ENCODE data around the gene CBLB.
A peak's percentile ranks its signal among the peaks of the same experiment; 100 is the strongest.

The CBLB gene

DNA sequence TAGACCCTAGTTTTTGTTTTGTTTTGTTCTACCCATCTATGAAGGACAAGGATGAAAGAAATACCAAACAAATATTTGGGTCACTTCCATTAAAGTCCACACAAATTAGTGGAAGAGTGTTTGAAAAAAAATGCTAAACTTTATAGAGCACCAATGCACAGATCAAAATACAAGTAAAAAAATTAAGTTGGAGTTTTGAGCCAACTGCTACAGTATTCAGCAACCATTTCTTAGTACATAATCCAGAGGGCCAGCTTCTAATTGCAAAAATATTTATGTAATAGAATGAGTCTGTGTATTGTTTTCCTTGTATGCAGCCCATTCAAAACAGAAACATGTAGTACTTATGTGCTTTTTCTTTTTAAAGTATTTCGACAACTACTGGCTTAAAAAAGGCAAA is 121.1 kb downstream of the CBLB start:
- no CpG with 5 or more reads among the region's 1 CpG for WGBS (ENCODE audit: extremely low coverage, insufficient coverage, low lambda C conversion rate)
- Histone ChIP-seq H3K4me3 (ENCODE audit: low read length) (no peak overlapping the region), H3K79me2 (ENCODE audit: control insufficient read depth, insufficient read depth, low read length) (no peaks in the 10 kb centered on the region), H4K8ac (ENCODE audit: low read depth, low read length) (no peak overlapping the region), H3K36me3 (ENCODE audit: control insufficient read depth, insufficient read depth, low read length) (no peaks in the 10 kb centered on the region), H3K9ac (ENCODE audit: low read length) (no peak overlapping the region), H3K27me3 (ENCODE audit: insufficient read depth, low read length, poor library complexity) (no peaks in the 10 kb centered on the region), H2BK120ac (ENCODE audit: low read depth, low read length) (no peak overlapping the region), H3K4me2 (ENCODE audit: low read length) (no peak overlapping the region), H3K56ac (ENCODE audit: low read length) (no peak overlapping the region), H2AK5ac (ENCODE audit: low read length) (no peak overlapping the region), H2BK15ac (replicated peaks; ENCODE audit: low read depth) (no peak overlapping the region), H3K27ac (ENCODE audit: low read depth, low read length) (no peak overlapping the region), H3K4me1 (ENCODE audit: control insufficient read depth, low read depth, low read length) (peaks cover 1% of the 10 kb centered on the region), H2BK5ac (ENCODE audit: low read length) (no peak overlapping the region), H4K5ac (ENCODE audit: low read length) (no peak overlapping the region), H3K23ac (ENCODE audit: low read length) (no peak overlapping the region), H3K79me1 (ENCODE audit: low read length) (no peaks in the 10 kb centered on the region), H3K4ac (ENCODE audit: low read depth, low read length) (no peak overlapping the region), H3K18ac (ENCODE audit: low read length) (no peak overlapping the region)
- no peak for DNase-seq

DNA sequence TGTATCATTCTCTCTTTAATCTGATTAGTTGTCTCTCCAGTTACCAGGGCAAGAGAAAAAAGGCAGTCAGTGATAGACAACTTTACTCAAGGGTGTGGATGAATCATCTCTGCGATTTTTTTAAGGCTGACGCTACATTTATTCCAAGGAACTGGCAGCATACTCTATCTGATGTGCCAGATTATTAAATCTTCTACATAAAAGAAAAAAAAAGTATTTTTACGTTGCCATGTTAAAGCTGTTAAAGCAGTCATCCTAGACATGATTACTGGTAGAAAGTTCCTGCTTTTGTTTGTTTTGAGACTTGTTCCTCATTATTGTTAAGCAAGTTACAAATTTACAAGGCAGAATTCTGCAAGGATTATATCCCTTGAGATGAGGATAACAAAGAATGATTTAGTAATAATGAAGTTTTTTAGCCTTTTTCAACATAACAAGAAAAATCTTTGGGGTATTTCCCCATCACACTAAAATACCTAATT is 121.7 kb downstream of the CBLB start:
- Histone ChIP-seq H4K5ac (ENCODE audit: low read length) (no peak overlapping the region), H3K9ac (ENCODE audit: low read length) (no peak overlapping the region), H2BK15ac (replicated peaks; ENCODE audit: low read depth) (no peak overlapping the region), H3K18ac (ENCODE audit: low read length) (no peak overlapping the region), H2AK5ac (ENCODE audit: low read length) (no peak overlapping the region), H3K79me2 (ENCODE audit: control insufficient read depth, insufficient read depth, low read length) (no peaks in the 10 kb centered on the region), H3K79me1 (ENCODE audit: low read length) (no peaks in the 10 kb centered on the region), H2BK120ac (ENCODE audit: low read depth, low read length) (no peak overlapping the region), H3K36me3 (ENCODE audit: control insufficient read depth, insufficient read depth, low read length) (no peaks in the 10 kb centered on the region), H3K4ac (ENCODE audit: low read depth, low read length) (no peak overlapping the region), H3K23ac (ENCODE audit: low read length) (no peak overlapping the region), H3K27ac (ENCODE audit: low read depth, low read length) (no peak overlapping the region), H3K4me2 (ENCODE audit: low read length) (no peak overlapping the region), H2BK5ac (ENCODE audit: low read length) (no peak overlapping the region), H4K8ac (ENCODE audit: low read depth, low read length) (no peak overlapping the region), H3K4me3 (ENCODE audit: low read length) (no peak overlapping the region), H3K27me3 (ENCODE audit: insufficient read depth, low read length, poor library complexity) (no peaks in the 10 kb centered on the region), H3K4me1 (ENCODE audit: control insufficient read depth, low read depth, low read length) (peaks cover 1% of the 10 kb centered on the region), H3K56ac (ENCODE audit: low read length) (no peak overlapping the region)
- WGBS (ENCODE audit: extremely low coverage, insufficient coverage, low lambda C conversion rate): no CpG with 5 or more reads among the region's 3 CpGs
- DNase-seq: peak; percentile 8

- Histone ChIP-seq H2BK15ac (replicated peaks; ENCODE audit: low read depth) (no peak overlapping the region), H2BK120ac (ENCODE audit: low read depth, low read length) (no peak overlapping the region), H3K4ac (ENCODE audit: low read depth, low read length) (no peak overlapping the region), H3K4me2 (ENCODE audit: low read length) (no peak overlapping the region), H4K5ac (ENCODE audit: low read length) (no peak overlapping the region), H2BK5ac (ENCODE audit: low read length) (no peak overlapping the region), H3K4me1 (ENCODE audit: control insufficient read depth, low read depth, low read length) (peaks cover 1% of the 10 kb centered on the region), H3K36me3 (ENCODE audit: control insufficient read depth, insufficient read depth, low read length) (no peaks in the 10 kb centered on the region), H3K9ac (ENCODE audit: low read length) (no peak overlapping the region), H3K56ac (ENCODE audit: low read length) (no peak overlapping the region), H3K23ac (ENCODE audit: low read length) (no peak overlapping the region), H3K27me3 (ENCODE audit: insufficient read depth, low read length, poor library complexity) (no peaks in the 10 kb centered on the region), H3K4me3 (ENCODE audit: low read length) (no peak overlapping the region), H2AK5ac (ENCODE audit: low read length) (no peak overlapping the region), H3K18ac (ENCODE audit: low read length) (no peak overlapping the region), H3K79me1 (ENCODE audit: low read length) (no peaks in the 10 kb centered on the region), H3K27ac (ENCODE audit: low read depth, low read length) (no peak overlapping the region), H3K79me2 (ENCODE audit: control insufficient read depth, insufficient read depth, low read length) (no peaks in the 10 kb centered on the region), H4K8ac (ENCODE audit: low read depth, low read length) (no peak overlapping the region)
- peak; percentile 9 for DNase-seq
- no CpG with 5 or more reads among the region's 3 CpGs for WGBS (ENCODE audit: extremely low coverage, insufficient coverage, low lambda C conversion rate)
These were observed 122.4 kb downstream of the CBLB start for GRCh38 chr3:105746231-105746996.

GRCh38 chr3:105745046-105745445 is 123.8 kb downstream of the CBLB start:
- Histone ChIP-seq H3K4ac (ENCODE audit: low read depth, low read length) (no peak overlapping the region), H3K56ac (ENCODE audit: low read length) (no peak overlapping the region), H3K79me1 (ENCODE audit: low read length) (no peaks in the 10 kb centered on the region), H3K18ac (ENCODE audit: low read length) (no peak overlapping the region), H3K4me1 (ENCODE audit: control insufficient read depth, low read depth, low read length) (peaks cover 1% of the 10 kb centered on the region), H3K79me2 (ENCODE audit: control insufficient read depth, insufficient read depth, low read length) (no peaks in the 10 kb centered on the region), H2BK120ac (ENCODE audit: low read depth, low read length) (no peak overlapping the region), H2AK5ac (ENCODE audit: low read length) (no peak overlapping the region), H2BK15ac (replicated peaks; ENCODE audit: low read depth) (no peak overlapping the region), H4K5ac (ENCODE audit: low read length) (no peak overlapping the region), H3K36me3 (ENCODE audit: control insufficient read depth, insufficient read depth, low read length) (no peaks in the 10 kb centered on the region), H3K4me2 (ENCODE audit: low read length) (no peak overlapping the region), H4K8ac (ENCODE audit: low read depth, low read length) (no peak overlapping the region), H3K9ac (ENCODE audit: low read length) (no peak overlapping the region), H3K23ac (ENCODE audit: low read length) (no peak overlapping the region), H3K27ac (ENCODE audit: low read depth, low read length) (no peak overlapping the region), H3K27me3 (ENCODE audit: insufficient read depth, low read length, poor library complexity) (no peaks in the 10 kb centered on the region), H2BK5ac (ENCODE audit: low read length) (no peak overlapping the region), H3K4me3 (ENCODE audit: low read length) (no peak overlapping the region)
- whole genome bisulfite sequencing (ENCODE audit: extremely low coverage, insufficient coverage, low lambda C conversion rate): no CpG with 5 or more reads among the region's 3 CpGs
- no peak for DNase-seq

- Histone ChIP-seq H4K8ac (ENCODE audit: low read depth, low read length) (no peak overlapping the region), H2BK120ac (ENCODE audit: low read depth, low read length) (no peak overlapping the region), H2BK15ac (replicated peaks; ENCODE audit: low read depth) (no peak overlapping the region), H3K4me2 (ENCODE audit: low read length) (no peak overlapping the region), H2BK5ac (ENCODE audit: low read length) (no peak overlapping the region), H3K9ac (ENCODE audit: low read length) (no peak overlapping the region), H3K4me3 (ENCODE audit: low read length) (no peak overlapping the region), H3K79me1 (ENCODE audit: low read length) (no peaks in the 10 kb centered on the region), H3K56ac (ENCODE audit: low read length) (no peak overlapping the region), H3K23ac (ENCODE audit: low read length) (no peak overlapping the region), H3K36me3 (ENCODE audit: control insufficient read depth, insufficient read depth, low read length) (no peaks in the 10 kb centered on the region), H3K18ac (ENCODE audit: low read length) (no peak overlapping the region), H3K27ac (ENCODE audit: low read depth, low read length) (no peak overlapping the region), H3K27me3 (ENCODE audit: insufficient read depth, low read length, poor library complexity) (no peaks in the 10 kb centered on the region), H3K4ac (ENCODE audit: low read depth, low read length) (no peak overlapping the region), H2AK5ac (ENCODE audit: low read length) (no peak overlapping the region), H4K5ac (ENCODE audit: low read length) (no peak overlapping the region), H3K4me1 (ENCODE audit: control insufficient read depth, low read depth, low read length) (peaks cover 1% of the 10 kb centered on the region), H3K79me2 (ENCODE audit: control insufficient read depth, insufficient read depth, low read length) (no peaks in the 10 kb centered on the region)
- no CpG with 5 or more reads among the region's 1 CpG for WGBS (ENCODE audit: extremely low coverage, insufficient coverage, low lambda C conversion rate)
- no peak for DNase-seq
These were observed 124.6 kb downstream of the CBLB start for GRCh38 chr3:105744202-105744601.

- no peaks in the 10 kb centered on the region for H3K36me3 ChIP-seq (ENCODE audit: control insufficient read depth, insufficient read depth, low read length)
- no peak overlapping the region for H3K4ac ChIP-seq (ENCODE audit: low read depth, low read length)
- H3K4me3 ChIP-seq (ENCODE audit: low read length): no peak overlapping the region
- H3K79me1 ChIP-seq (ENCODE audit: low read length): no peaks in the 10 kb centered on the region
- H3K56ac ChIP-seq (ENCODE audit: low read length): no peak overlapping the region
- H3K4me1 ChIP-seq (ENCODE audit: control insufficient read depth, low read depth, low read length): no peaks in the 10 kb centered on the region
- no peak overlapping the region for H3K27ac ChIP-seq (ENCODE audit: low read depth, low read length)
- no peak overlapping the region for H3K23ac ChIP-seq (ENCODE audit: low read length)
- no peak overlapping the region for H3K9ac ChIP-seq (ENCODE audit: low read length)
- no peak overlapping the region for H2BK15ac ChIP-seq (replicated peaks; ENCODE audit: low read depth)
- no peak overlapping the region for H3K4me2 ChIP-seq (ENCODE audit: low read length)
- no peak overlapping the region for H4K5ac ChIP-seq (ENCODE audit: low read length)
- H3K79me2 ChIP-seq (ENCODE audit: control insufficient read depth, insufficient read depth, low read length): no peaks in the 10 kb centered on the region
- no peak overlapping the region for H2BK120ac ChIP-seq (ENCODE audit: low read depth, low read length)
- H3K18ac ChIP-seq (ENCODE audit: low read length): no peak overlapping the region
- H2BK5ac ChIP-seq (ENCODE audit: low read length): no peak overlapping the region
- no peak overlapping the region for H4K8ac ChIP-seq (ENCODE audit: low read depth, low read length)
- no peak for DNase-seq
- no peaks in the 10 kb centered on the region for H3K27me3 ChIP-seq (ENCODE audit: insufficient read depth, low read length, poor library complexity)
- no peak overlapping the region for H2AK5ac ChIP-seq (ENCODE audit: low read length)
- no CpG with 5 or more reads among the region's 2 CpGs for WGBS (ENCODE audit: extremely low coverage, insufficient coverage, low lambda C conversion rate)
These were observed 135.5 kb downstream of the CBLB start for GRCh38 chr3:105733356-105733755.
